H1 (cell line): ENCODE results near the gene LRG1. TPM values are rescaled to one million over a fixed set of nuclear protein-coding genes. Genes with fewer than 3 reads are reported as not detected.

ENCODE experiments used
- BCL11A ChIP-seq, 2 experiments: IDR thresholded peaks; one replicate each; pipeline ENCODE4 v1.6.1; 2011; ENCODE audit warnings: low read depth in 2 of 2, low read length in 2 of 2, mild to moderate bottlenecking in 2 of 2
- CEBPB ChIP-seq: IDR thresholded peaks from 2 replicates; pipeline ENCODE4 v1.6.1; 2012; ENCODE audit warnings: low read depth, low read length
- GABPA ChIP-seq: IDR thresholded peaks from 2 replicates; pipeline ENCODE4 v1.6.1; 2011; ENCODE audit warnings: mild to moderate bottlenecking, low read length, moderate library complexity, borderline replicate concordance; ENCODE audit not compliant: insufficient read depth
- KDM1A ChIP-seq: fragments of 200-600, 300-600 bp; sonication (generic); IDR thresholded peaks from 2 replicates; pipeline ENCODE4 v1.7.1; 2016; ENCODE audit warnings: mild to moderate bottlenecking, low read length, borderline replicate concordance
- POLR2A ChIP-seq, 2 experiments: IDR thresholded peaks; 1 replicate in 1 of 2; 2 replicates in 1 of 2; pipeline ENCODE4 v1.6.1; 2011; ENCODE audit warnings: low read depth in 2 of 2, low read length in 2 of 2, mild to moderate bottlenecking in 2 of 2; ENCODE audit errors: control extremely low read depth in 1 of 2
- RXRA ChIP-seq: IDR thresholded peaks from 2 replicates; pipeline ENCODE4 v1.6.1; 2011; ENCODE audit warnings: low read depth, mild to moderate bottlenecking, low read length, moderate library complexity; ENCODE audit not compliant: insufficient read depth
- polyA plus RNA-seq, 7 experiments: library from polyadenylated mRNA; depleted of rRNA in 3 of 7; stranded (reverse) in 5 of 7; unstranded in 2 of 7; fragments of >200 nt in 5 of 7; fragments of 200-250 nt in 2 of 7; gene quantifications; 1 replicate in 5 of 7; 2 replicates in 1 of 7; 4 replicates in 1 of 7; pipeline versions ENCODE4 v1.2.1 to v1.2.3, GENCODE V29; 2011 to 2013; ENCODE audit warnings: missing spikeins in 2 of 7, mixed read lengths in 2 of 7
- total RNA-seq: library from RNA; stranded (reverse); fragmentation: NEBNext Ultra II Directional; extraction: Animal tissue kit (Norgen Biotek cat#: 25700); gene quantifications from 2 replicates; pipeline ENCODE4 v1.2.1, GENCODE V29; 2021

LRG1 gene
- total and polyA plus RNA-seq, 2 of the 8 experiments (the other 6 are each of a cell fraction or from before 2014, with no cell fraction given), result 0.48 to 0.79 TPM

- TF ChIP-seq RXRA (no peak), BCL11A (IDR thresholded peaks at IDR 0.05; ENCODE audit: low read depth in 2 of 2, low read length in 2 of 2) (no peak), GABPA (no peak), CEBPB (no peak), KDM1A (no peak), POLR2A (IDR thresholded peaks at IDR 0.05; ENCODE audit: control extremely low read depth in 1 of 2, low read depth in 2 of 2, low read length in 2 of 2) (no peak)
Observed at GRCh38 chr19:4539169-4539692, 605 bp downstream of the LRG1 start (continued).
